ENCODE data around the gene RIMS3. TPM values are rescaled to one million over a fixed set of nuclear protein-coding genes. Genes with fewer than 3 reads are reported as not detected.

RIMS3 gene
- total RNA-seq, 1 donor from 2014 or later = 1.0 TPM

DNA sequence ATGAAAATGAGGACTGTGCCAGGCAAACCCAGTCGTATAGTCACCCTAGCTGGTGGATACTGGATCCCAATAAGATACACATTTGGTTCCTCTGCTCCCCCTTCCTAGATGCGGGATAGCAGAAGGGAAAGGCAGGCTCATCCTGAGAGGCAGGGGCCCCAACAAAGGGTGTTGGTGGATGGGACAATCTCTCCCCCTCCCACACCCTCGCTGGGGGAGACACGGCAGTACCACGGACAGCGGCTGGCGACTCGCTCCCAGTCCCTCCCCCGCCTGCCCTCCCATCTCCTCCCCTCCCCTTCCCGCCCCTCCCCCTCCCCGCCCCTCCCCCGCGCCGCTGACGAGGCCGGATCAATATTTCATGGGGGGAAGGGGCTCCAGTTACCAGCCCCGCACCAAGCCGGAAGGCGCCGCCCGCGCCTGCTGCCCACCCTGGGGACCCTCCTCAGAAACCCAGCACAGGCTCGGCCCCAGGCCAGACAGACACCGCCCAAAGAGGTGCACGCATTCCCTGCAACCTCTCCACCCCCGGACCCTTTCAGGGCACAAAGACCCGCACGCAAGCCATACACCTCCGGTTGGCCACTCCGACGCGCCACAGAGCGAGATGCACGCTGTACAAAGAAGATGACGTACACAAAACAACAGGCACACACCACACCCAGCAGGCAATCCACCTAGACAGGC, 11.5 kb downstream of the RIMS3 start:
- no peak for ATAC-seq

DNA sequence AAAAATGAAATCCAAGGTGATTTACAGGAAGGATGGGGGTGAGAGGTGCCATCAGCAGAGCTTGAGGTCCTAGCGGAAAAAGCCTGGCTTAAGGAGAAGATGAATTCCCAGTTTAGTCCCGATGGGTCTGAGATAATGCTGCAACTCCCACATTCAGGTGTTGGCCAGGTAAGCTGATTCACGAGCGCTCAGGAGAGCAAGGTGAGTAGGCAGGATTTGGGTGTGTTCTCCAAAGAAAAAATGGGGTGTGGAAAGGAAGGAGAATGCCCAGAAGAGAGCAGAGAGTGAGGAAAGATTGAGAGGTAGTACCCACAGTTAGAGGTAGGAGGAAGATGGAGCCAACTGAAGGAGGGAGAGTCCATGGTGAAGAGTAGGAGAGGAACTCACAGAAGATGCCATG, 12.5 kb downstream of the RIMS3 start:
- DNase-seq (ENCODE audit: low spot score) (no peak), ATAC-seq (no peak)

More for the DNA sequence above, 11.5 kb downstream of the RIMS3 start:
- DNase-seq (ENCODE audit: low spot score) = no peak

DNA sequence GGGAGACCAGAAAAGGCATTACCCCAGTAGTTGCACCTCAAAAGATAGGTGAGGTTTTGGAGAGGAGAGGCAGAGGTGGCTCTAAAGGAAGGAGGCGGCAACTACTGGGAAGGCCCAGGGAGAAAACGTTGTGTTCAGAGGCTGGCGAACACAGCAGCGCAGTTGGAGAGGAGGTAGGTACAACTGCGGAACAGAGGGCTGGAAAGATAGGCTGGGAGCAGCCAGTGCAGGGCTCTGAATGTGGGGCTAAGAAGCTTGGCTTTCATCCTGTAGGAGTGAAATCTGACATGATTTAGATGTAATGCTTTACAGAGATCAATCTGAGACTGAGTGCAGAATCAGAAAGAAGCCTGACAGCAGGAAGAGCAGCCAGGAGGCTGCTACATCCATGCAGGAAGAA, 13.0 kb downstream of the RIMS3 start:
- no peak for ATAC-seq
- no peak for DNase-seq (ENCODE audit: low spot score)

DNA sequence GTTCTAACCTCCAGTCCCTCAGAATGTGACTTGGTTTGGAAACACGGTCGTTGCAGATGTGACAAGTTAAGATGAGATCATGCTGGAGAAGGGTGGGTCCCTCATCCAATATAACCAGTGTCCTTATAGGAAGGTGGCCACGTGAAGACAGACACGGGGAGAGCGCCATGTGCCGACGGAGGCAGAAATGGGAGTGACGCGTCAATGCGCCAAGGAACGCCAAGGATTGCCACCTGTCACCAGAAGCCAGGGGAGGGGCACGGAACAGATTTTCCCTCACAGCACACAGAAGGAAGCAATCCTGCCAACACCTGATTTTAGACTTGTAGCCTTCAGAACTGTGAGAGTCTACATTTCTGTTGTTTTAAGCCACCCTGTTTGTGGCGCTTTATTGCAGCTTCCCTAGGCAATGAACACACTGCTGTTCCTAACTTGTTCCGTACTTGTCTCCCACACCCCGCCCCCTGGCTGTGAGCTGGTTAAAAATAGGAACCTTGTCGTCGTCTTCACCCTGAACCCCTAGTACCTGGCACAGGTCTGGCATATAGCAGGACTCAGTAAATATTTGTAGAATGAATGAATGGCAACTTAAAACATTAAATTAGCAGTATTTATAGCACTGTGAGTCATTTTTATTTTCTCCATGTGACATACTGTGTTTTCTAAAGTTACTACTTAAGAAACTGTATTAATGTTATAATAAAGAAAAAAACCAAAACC, 14.2 kb downstream of the RIMS3 start:
- DNase-seq (ENCODE audit: low spot score) = no peak
- ATAC-seq = no peak

DNA sequence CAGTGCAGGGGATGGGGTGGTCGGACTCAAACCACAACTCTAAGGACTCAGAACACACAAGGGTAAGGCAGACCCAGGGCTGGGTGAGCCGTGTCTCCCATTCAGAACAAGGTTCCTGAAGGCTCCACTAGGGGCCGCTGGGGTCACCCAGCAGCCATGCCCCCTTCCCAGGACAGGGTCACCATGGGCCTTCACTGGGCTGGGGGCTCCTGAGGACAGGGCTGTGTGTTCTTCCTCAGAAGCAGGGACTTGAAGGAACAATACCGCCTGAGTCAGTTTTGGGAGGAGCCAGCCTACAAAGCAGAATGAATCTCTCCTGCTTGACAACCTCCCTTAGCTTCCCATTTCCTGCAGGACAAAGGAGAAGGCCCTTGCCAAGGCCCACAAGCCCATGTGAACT, 15.4 kb downstream of the RIMS3 start:
- ATAC-seq (peak; percentile 33), DNase-seq (ENCODE audit: low spot score) (no peak)

DNA sequence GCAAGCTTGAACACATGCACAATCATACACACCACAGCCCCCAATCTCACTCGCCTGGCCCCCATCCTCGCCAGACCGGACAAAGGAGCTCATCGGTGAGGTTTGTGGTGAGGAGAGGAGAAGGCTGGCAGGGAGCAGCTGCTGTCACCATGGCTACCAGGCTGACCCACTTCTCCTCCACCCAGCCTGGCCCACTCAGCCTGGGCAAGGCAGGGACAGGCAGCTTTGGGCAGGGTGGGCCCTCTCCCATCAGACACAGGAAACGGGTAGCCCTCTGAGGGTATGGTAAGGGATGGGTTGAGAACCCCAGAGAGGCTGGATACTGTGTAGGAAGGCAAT, 15.9 kb downstream of the RIMS3 start:
- ATAC-seq = no peak
- DNase-seq (ENCODE audit: low spot score) = no peak

DNA sequence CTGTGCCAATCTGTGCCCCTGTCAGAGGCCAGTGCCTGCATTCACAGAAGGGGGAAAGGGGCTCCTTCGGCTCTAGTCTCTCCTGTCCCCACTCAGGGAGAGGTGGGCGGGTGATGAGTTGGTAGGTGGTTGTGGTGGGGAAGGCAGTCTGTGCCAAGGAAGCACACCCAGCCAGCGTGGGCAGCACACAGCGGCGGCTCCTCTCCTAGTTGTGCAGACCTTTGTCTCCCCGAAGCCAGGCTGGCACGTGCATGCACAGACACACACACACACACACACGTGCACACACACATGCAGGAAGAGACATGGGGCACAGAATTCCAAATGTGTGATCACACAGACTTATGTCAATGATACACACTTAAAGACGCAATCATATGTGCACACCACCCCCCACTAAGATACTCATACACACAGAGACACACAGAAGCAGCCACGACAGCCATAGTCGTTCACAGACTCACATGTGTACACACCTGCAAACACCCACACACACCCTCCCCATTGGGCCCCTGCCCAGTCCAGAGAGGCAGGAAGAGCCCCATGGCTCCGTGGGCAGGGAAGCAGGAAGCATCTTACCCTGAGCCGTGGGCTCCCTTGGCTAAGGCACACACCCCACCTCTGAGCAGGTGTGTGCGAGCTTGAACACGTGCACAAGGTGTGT, 16.4 kb downstream of the RIMS3 start:
- ATAC-seq (no peak), DNase-seq (ENCODE audit: low spot score) (no peak)

DNA sequence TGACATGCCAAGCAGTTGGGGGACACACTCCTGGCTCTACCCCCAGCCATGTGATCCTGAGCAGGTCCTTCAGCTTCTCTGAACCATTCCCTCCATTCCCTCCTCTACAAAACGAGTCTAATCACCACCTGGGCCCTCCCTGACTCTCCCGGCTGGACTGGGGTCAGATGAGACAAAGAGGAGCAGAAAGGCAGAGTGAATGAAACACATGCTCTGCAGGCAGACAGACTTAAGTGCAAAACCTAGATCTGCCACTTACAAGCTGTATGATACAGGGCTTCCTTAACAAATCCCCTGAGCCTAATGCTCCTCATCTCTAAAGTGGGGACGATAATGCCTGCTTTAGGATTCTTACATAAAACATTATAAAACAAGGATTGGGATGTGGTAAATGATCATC, 17.3 kb downstream of the RIMS3 start:
- no peak for ATAC-seq
- no peak for DNase-seq (ENCODE audit: low spot score)

DNA sequence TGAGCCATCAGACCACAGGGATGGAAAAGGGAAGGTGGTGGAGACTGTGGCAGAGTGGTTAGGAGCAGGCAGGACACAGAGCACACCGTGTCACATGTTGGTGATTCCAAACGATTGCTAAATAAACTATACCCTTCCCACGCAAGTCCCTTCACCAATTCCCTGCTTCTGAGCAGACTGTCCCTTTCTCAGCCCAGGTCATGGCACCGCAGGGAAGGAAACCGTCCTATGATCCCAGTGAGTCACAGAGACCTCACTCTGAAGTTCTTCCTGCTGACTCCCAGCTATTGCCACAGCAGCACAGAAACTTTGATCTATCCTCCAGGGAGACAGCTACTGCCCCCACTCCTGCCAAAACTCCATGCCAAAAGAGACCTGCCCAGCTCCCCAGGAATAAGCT, 19.2 kb downstream of the RIMS3 start:
- ATAC-seq = peak; percentile 53
- no peak for DNase-seq (ENCODE audit: low spot score)

DNA sequence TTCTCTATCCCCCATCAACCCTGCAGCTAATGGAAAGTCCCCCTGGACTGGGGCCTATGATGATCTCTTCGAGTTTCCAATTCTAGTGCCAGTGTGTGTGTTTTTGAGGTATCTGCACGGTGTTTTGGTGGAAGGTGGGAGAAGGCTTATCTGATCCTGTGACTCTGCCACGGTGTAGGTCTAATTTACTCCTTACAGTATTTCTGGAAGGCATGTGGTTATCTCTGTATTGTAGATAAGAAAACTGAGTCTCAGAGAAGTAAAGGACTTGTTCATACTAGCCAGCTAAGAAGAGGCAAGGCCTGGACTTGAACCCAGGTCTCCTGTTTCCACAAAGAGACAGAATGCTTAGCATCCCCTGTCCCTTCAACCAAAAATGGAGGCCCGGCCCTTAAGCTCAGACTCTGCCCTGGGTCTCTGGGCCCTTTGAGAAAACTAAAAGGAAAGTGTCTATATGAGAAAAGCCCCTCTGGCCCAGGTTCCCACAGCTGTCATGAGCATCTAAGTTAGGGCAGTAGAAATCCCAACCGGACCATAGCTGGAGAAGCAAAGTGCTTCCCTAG, 20.3 kb downstream of the RIMS3 start:
- DNase-seq (ENCODE audit: low spot score) (no peak), ATAC-seq (no peak)

DNA sequence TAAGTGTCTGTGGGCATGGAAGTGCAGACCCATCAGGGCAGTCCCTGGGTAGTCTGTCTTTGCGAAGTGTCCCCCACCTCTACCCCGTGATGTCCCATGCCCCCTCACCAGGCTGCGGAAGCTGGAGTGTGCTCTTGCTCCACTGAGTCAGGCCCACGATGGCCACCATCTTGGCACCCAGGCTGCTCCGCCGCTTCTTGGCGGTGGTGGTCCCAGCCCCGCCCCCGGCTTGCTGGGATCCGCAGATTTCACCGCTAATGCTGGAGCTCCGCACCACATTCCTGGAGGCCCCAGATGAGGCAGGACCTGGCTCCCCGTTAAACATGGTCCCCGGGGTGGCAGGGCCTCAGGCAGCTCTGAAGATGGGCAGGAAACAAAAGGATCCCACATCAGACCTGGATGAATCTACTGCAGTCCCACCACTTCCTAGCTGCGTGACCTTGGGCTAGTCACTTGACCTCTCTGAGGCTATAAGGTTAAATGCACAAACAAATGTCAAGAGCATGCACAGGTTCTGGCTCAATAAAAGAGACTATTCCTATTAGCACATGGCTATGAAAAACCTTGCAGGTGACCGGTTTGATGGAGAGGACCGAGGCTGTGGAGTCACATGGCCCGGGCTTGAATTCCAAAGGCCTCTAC, 23.8 kb downstream of the RIMS3 start:
- ATAC-seq = no peak
- no peak for DNase-seq (ENCODE audit: low spot score)

DNA sequence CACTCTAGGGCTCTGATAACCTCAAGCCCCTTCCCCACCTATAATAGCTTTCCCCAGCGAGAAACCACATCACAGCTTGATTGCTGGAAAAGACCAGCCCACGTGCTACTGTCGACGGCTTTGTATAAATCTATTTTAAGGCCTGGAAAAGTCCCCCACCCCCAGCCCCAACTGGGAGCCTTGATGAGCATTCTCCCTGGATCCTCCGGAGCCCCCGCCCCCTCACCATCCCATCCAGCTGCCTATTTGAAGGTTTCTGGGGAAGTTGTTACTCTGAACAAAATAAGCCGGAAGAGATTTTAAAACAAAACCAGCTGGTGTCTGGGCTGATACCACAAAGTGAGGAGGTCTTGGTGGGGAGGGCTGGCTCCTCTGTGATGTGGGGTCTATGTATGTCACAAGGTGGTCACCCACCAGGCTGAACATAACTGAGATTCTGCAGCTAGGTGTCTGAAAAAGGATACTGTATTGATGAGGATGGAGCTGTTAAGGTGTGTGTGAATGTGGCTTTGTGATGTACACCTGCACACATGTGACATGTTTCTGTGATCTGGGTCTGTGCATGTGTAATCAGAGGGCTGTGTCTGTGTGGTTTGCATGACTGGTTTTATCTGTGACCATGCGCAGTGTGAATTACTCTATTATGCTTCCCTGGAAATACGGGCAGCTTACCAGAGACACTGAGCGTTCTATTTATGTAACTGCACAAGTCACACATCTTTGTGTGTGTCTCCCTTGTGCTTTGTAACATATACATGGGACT, 25.0 kb downstream of the RIMS3 start:
- no peak for ATAC-seq

DNA sequence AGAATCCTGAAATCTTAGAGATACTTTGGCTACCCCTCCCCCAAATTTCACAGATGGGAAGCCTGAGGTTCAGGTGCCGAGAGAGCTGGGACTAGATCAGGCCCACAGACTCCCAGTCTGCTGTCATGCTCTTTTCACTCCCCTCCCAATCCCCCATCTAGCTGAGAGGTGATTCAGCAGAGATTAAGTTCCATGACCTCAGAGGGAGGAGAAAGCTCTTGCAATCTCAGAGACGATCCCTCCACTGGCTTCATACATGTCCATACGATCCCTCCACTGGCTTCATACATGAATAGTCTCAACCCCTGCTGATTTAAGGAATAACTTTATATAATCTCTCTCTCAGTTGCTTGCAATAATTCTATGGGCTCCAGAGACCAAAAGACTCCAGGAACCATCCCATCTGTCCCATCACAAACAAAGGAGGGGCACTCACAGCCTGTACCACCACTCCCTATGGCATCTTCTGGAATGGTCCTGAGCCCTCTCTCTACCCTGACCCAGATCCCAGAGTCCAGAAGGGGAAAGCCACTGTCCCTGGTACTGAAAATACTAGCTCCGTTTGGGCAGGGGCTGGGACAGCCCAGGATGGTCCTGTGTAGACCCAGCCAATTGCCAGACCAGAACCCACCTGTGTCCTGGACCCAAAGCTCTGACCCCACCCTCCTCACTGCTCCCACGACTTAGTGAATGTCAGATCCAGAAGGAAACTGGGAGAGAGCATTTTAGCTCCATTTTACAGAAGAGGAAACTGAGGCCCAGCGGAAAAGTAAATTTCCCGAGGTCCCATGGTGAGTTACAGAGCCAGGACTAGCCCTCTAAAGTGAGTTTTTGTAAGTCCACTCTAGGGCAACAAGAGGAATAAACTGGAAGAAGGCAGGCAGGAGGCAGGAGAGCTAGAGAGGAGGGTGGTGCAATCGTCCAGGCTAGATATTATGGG, 27.1 kb downstream of the RIMS3 start:
- no peak for DNase-seq (ENCODE audit: low spot score)
- ATAC-seq = peak; percentile 25

More for the DNA sequence above, 25.0 kb downstream of the RIMS3 start:
- no peak for DNase-seq (ENCODE audit: low spot score)

DNA sequence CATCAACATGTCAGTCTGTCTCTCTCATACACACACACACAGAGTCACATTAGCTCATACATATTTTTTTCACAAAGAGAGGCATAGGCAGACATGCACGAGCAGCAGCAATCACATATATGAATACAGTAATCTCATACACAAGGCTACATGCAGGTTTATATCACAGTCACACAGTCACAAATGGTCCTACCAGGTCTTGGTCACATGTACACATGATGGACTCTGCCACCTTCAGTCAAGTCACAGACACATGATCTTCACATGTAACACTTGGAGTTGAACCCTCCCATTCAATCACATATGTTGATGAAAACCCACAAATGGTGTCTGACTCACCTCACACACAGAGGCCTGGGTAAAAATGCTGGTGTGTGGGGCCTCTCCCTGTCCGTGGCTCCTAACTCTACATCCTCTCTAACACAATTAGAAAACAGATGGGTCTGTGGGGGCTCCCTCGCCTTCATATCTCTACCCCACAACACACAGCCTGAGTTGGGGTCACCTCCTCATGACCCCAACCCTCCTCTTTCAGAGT, 27.9 kb downstream of the RIMS3 start:
- no peak for ATAC-seq

DNA sequence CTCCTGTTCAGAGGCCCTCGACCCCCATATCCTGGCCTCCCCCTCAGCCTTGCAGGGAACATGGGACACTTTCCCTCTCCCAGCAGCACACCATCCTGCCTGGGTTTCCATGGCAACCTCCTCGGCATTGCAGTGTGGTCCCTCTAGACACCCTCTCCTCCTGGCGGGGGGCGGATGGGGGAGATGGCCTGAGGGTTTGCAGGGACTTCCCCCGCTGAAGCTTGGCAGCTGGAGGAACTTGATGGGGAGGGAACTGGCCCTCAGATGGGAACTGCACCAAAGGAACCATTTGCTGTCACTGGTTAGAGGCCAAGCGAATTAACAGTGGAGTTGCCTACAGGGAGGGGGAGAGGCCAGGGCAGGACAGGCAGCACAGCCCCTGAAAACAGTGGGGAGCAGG, 28.7 kb downstream of the RIMS3 start:
- no peak for ATAC-seq
- no peak for DNase-seq (ENCODE audit: low spot score)

More for the DNA sequence above, 27.9 kb downstream of the RIMS3 start:
- DNase-seq (ENCODE audit: low spot score) = no peak

DNA sequence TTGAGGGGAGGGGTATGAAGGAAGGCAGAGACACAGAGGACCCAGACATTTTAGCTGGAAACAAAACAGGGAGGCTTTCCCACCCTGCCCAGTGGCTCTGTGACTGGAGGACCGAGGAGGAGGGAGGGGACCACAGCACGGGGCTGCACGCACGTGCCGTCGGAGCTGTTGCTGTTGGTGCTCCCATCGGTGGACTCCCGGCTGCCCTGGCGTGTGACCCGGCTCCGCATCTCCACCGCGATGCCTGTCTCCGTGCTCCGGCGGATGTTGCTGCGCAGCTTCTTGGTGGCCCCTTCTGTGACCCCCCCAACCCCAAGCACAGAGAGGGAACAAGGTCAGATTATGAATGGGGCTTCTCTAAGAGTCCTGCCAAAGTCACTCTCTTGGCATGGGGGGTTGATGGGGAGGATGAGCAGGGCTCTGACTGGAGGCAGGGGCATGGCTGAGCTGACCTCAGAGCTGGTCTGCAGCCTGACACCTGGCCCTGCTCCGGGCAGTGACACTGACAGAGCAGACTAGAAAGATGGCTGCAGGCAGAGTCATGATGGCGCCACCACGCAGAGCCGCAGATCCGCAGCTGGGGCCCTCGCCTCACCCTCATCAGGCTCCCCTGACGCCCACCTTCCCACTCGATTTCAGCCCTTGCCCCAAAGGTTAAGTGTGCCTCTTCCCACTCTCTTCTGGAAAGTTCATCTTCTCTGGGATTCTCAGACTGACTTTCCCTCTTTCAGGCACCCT, 29.6 kb downstream of the RIMS3 start:
- ATAC-seq (no peak), DNase-seq (ENCODE audit: low spot score) (no peak)

DNA sequence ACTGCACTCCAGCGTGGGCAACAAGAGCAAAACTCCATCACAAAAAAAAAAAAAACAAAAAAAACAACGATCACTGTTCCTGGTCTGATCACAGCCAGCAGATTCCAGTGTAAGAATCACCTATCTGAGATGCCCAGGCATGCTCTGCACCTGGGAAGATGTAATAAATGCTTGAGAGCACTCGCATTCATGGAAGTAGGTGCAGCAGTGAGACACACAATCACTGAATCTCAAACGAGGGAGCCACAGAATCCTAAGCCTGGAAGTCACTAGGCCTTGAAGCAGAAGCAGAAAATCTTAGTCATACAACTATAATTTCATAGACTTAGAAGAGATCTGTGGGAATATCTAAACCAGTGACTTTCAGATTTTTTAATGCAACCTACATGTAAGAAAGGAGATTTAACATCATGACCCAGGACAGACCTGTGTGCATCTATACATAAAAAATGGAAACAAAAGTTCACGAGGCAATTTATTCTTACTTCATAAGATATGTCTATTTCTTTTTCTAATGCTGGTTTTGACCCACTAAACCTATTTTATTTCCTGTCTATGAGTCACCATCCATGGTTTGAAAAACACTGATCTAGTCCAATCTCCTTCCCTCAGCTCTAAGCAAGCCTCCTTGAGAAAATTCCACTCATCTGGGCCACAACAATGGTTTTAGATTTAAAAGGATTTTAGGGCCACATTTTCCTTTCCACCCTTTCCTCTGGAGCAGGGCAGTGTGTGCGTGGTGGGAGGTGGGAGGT, 30.4 kb downstream of the RIMS3 start:
- ATAC-seq (no peak), DNase-seq (ENCODE audit: low spot score) (no peak)

DNA sequence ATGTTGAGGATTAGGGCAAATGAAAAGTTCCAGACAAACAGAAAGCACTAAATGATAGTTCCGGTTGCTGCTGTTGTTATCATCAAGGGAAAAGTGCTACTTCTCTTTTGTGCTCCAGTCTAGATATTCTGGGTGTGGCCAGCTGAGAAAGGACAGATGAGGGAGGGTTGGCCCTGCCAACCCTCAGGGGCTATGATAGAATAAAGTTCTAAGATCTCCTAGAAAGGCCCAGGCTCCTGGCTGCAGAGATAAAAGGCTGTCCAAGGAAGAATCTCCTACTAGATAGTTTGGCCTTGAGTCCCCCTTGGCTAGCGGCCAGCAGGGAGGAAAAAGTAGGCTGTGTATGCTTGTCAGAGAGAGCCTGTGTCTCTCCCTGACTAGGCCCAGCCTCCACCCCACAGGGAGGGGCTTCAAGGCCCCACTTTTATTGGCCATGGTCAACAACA, 31.5 kb downstream of the RIMS3 start:
- ATAC-seq = peak; percentile 15
- DNase-seq (ENCODE audit: low spot score) = no peak

Data from left lobe of liver (tissue), 2 donors.